Pancreas (tissue), 10 donors: ENCODE results near the gene HIRA. TPM values are rescaled to one million over a fixed set of nuclear protein-coding genes. Genes with fewer than 3 reads are reported as not detected.

Experiments
- ATAC-seq, 4 donors: fragments of 200-7000 bp; cut with Tn5 transposase; one replicate each; pipeline versions ENCODE4 v1.8.0 to v1.9.1; 2020; ENCODE audit warnings: mild to moderate bottlenecking in 4 of 4, moderate library complexity in 4 of 4
- DNase-seq, 6 donors: peaks; one replicate each; pipeline ENCODE4 v3.0.0-alpha.2; 2020
- FAIRE-seq: peaks from 2 replicates; lab custom pipeline; 2012; peaks lifted over from hg19 to GRCh38; lab: Jason Lieb, UNC
- H3K27ac ChIP-seq, 4 donors: fragments of 200-600 bp; sonication (generic); 1 replicate in 3 of 4; 2 replicates in 1 of 4; pipeline versions ENCODE4 v1.5.0 to v1.8.0; 2020
- H3K27me3 ChIP-seq, 4 donors: fragments of 200-600 bp; one replicate each; pipeline ENCODE4 v1.8.0; 2021
- H3K36me3 ChIP-seq, 3 donors: fragments of 200-600 bp; sonication (generic) in 1 of 3; one replicate each; pipeline versions ENCODE4 v1.5.0 to v1.8.0; 2020 to 2021
- H3K4me1 ChIP-seq, 3 donors: fragments of 200-600 bp; one replicate each; pipeline ENCODE4 v1.8.0; 2021
- H3K4me3 ChIP-seq, 4 donors: fragments of 200-600 bp; sonication (generic) in 2 of 4; one replicate each; pipeline versions ENCODE4 v1.5.0 to v1.8.0; 2020 to 2021
- H3K9me3 ChIP-seq, 4 donors: fragments of 200-600 bp; one replicate each; pipeline ENCODE4 v1.8.0; 2021
- WGBS, 2 donors: extraction: QIAGEN DNeasy Blood & Tissue Kit; methylation state at CpG; one replicate each; pipeline ENCODE4 v1.1.7; 2013; 5-methylcytosine and 5-hydroxymethylcytosine counted together
- intact Hi-C, 3 donors: fragments of 100-400 bp; cut with DNase I; formaldehyde crosslinking; loops; one replicate each; pipeline versions ENCODE4 v1.11.1 to v1.14.2; 2022
- polyA plus RNA-seq, 2 donors: library from polyadenylated mRNA; stranded (reverse); fragments of 200-250 nt; gene quantifications; one replicate each; pipeline ENCODE4 v1.2.3, GENCODE V29; 2013
- total RNA-seq, 6 donors: library from RNA; stranded (reverse); fragmentation: NEBNext Ultra II Directional in 4 of 6; extraction: Animal tissue kit (Norgen Biotek cat#: 25700) in 4 of 6; gene quantifications; one replicate each; pipeline versions ENCODE4 v1.2.1 to v1.2.4, GENCODE V29; 2021 to 2023
- TF ChIP-seq, protein P1 (sequence below), 4 donors: fragments of 200-600 bp; sonication (generic) in 3 of 4; IDR thresholded peaks; one replicate each; pipeline versions ENCODE4 v1.5.0 to v1.8.0; 2021; ENCODE audit warnings: antibody characterized with exemption in 4 of 4
- donor health status: healthy with polysubstance abuse.
- donor health status: DM: no; HTN: no; CAD: no; lungs with moderate emphysema.
- donor health status: DM: no; HTN: no; CAD: no.
- donor health status: control.
- donor health status: control.
- donor health status: Bipolar disorder and iron deficiency.
- donor health status: DM: yes; HTN: yes; CAD: no.
- donor health status: DM: no; HTN: no; CAD: no.
- donor health status: DM: no; HTN: no; CAD: no.
- donor health status: DM: yes; HTN: yes; CAD: no.

Gene HIRA
- total and polyA plus RNA-seq, 8 donors = 6.1 to 14.6 (median 9.5) TPM

DNA sequence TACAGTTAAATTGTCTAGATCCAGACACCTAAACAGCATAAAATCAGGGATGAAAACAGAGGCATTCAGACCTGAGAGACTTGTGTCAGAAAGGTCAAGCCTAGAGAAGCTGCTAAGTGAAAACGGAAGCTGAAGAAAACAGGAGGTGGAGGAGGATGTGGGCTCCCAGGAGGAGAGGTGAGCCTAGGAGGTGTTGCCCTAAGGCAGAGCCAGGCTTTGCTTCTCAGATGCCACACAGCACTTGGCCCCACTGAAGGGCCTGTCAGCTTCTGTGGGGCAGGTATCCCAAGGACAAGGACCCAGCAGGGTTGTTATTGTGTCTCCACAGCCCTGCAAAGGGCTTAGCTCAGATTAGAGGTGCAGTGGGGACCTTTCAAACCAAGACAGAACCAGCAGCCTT, 33.0 kb upstream of the HIRA start:
- FAIRE-seq (no peak), ATAC-seq (no peak), DNase-seq (no peak)
- no peak overlapping the region for H3K4me3 ChIP-seq
- H3K27me3 ChIP-seq = no peaks in the 10 kb centered on the region
- no peak overlapping the region for H3K27ac ChIP-seq
- H3K36me3 ChIP-seq = peaks cover 0 to 72% (median 21%) of the 10 kb centered on the region in 3 donors
- TF ChIP-seq, protein P1, sequence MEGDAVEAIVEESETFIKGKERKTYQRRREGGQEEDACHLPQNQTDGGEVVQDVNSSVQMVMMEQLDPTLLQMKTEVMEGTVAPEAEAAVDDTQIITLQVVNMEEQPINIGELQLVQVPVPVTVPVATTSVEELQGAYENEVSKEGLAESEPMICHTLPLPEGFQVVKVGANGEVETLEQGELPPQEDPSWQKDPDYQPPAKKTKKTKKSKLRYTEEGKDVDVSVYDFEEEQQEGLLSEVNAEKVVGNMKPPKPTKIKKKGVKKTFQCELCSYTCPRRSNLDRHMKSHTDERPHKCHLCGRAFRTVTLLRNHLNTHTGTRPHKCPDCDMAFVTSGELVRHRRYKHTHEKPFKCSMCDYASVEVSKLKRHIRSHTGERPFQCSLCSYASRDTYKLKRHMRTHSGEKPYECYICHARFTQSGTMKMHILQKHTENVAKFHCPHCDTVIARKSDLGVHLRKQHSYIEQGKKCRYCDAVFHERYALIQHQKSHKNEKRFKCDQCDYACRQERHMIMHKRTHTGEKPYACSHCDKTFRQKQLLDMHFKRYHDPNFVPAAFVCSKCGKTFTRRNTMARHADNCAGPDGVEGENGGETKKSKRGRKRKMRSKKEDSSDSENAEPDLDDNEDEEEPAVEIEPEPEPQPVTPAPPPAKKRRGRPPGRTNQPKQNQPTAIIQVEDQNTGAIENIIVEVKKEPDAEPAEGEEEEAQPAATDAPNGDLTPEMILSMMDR (IDR thresholded peaks at IDR 0.05) = no peak
- H3K4me1 ChIP-seq = no peaks in the 10 kb centered on the region
- 64 to 71% methylated on average over 1 of the region's 1 CpG for WGBS, 2 donors
- no peaks in the 10 kb centered on the region for H3K9me3 ChIP-seq
- intact Hi-C loops = no loop called here

DNA sequence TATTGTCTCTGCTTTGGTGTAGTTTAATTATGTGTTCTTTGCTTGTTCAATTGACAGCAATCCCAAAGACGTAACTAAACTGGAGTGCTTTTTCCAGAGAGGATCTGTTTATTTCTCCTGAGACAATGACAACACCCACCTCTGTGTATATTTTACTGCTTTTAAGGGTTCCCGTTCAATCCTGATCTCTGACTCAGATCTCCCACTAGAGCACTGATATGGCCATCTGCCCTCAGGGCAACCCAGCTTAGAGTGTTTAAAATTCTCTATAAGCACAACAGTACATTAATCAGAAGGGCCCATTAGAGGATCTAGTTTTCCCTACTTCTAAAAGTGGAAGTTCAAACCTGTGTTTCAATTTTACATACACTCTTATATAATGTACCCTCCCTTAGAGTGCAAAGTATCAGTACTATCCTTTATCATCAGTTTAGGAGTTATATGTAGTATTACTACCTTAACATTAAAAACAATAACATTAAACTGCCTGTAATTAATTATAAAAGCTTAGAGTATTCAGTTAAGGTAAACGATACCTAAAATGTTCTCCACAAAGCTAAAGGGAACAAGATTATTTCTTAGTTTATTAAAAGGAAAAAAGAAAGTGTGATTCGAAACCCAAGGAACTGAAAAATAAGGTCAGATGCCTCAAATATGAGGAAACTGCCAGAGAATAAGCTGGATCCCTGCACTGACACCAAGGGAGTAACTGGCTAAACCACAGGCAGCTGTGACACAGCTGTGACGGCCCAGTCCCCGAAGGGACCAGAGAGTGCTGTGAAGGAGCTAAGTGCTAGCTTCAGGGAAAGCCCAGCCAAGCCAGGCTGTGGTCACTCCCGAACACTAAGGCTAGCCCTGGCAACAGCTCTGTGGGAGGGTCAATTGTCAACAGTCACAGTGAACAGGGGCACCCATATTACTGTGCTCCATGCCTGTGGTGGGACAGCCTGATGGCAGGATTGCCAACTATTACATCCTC, 32.2 kb upstream of the HIRA start:
- Histone ChIP-seq H3K9me3 (no peaks in the 10 kb centered on the region), H3K4me3 (no peak overlapping the region), H3K36me3 (peaks cover 0 to 65% (median 16%) of the 10 kb centered on the region in 3 donors), H3K4me1 (no peaks in the 10 kb centered on the region), H3K27me3 (no peaks in the 10 kb centered on the region), H3K27ac (no peak overlapping the region)
- WGBS, 2 donors = 79 to 81% methylated on average over 7 of the region's 7 CpGs
- intact Hi-C loops = no loop called here
- FAIRE-seq = no peak
- ATAC-seq = peak in 1 of 4 donors; percentile 27
- TF ChIP-seq, protein P1 (IDR thresholded peaks at IDR 0.05) = no peak
- no peak for DNase-seq

DNA sequence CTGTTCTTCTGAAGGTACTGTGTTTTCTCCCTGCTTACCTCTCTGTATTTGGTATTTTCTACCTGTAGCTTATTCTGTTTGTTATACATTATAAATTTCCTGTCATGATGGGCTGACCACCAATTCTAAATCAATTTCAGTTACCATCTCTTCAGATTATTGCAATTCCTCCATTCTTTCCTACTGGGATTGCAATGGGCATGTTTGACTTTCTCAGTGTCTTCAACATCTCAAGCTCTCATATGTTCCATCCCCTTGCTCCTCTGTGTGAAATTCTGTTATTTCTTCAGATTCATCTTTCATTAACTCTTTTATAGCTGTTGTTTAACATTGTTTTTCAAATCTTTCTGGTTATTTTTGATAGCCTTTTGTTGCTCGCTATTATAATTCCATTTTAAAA, 31.5 kb upstream of the HIRA start:
- DNase-seq = no peak
- TF ChIP-seq, protein P1 (IDR thresholded peaks at IDR 0.05) = no peak
- Histone ChIP-seq H3K4me3 (no peak overlapping the region), H3K27ac (no peak overlapping the region), H3K36me3 (peaks cover 0 to 63% (median 14%) of the 10 kb centered on the region in 3 donors), H3K4me1 (no peaks in the 10 kb centered on the region), H3K27me3 (no peaks in the 10 kb centered on the region), H3K9me3 (no peaks in the 10 kb centered on the region)
- FAIRE-seq = no peak
- WGBS, 2 donors = 99 to 100% methylated on average over 1 of the region's 1 CpG
- ATAC-seq = no peak
- intact Hi-C loops = no loop called here

DNA sequence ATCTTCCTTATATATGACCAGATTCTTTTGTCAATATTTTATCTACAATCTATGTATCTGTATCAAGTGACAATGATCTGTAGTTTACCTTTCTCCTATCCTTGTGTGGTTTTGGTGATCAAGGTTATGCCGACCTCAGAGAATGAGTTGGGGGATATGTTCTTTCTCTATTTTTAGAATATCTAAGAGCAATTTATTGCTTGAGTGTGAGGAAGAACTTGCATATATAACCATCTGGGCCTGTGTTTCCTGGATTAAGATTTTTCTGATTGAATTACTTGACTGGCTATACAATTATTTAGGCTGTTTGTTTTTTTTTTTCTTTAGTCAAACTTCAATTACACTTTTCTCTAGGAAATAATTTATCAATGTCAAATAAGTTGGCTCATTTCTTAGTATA, 30.0 kb upstream of the HIRA start:
- Histone ChIP-seq H3K27me3 (no peaks in the 10 kb centered on the region), H3K4me1 (no peaks in the 10 kb centered on the region), H3K4me3 (no peak overlapping the region), H3K9me3 (no peaks in the 10 kb centered on the region), H3K36me3 (peaks cover 0 to 60% (median 6%) of the 10 kb centered on the region in 3 donors), H3K27ac (no peak overlapping the region)
- ATAC-seq = no peak
- no peak for FAIRE-seq
- TF ChIP-seq, protein P1 (IDR thresholded peaks at IDR 0.05) = no peak
- intact Hi-C loops = no loop called here
- 92 to 100% methylated on average over 1 of the region's 1 CpG for whole genome bisulfite sequencing, 2 donors
- DNase-seq = no peak

DNA sequence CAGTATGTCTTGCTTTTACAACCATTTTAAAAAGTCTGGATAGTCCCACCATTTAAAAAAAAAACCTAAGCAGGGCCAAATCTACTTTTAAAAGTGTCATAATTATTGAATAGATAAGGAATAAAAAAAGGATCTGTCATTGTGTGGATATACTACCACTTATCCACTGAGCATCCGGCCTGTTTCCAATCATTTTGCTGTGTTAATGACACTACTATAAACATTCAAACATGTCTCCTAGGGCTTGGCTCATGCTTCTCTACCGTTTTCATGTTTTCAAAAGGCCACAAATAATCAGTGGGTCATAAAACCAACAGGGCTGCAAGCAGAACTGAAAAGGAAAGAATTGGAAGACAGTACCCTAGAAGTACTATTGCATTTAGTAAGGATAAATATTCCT, 28.5 kb upstream of the HIRA start:
- WGBS, 2 donors = 75 to 81% methylated on average over 2 of the region's 2 CpGs
- H3K27me3 ChIP-seq = no peaks in the 10 kb centered on the region
- intact Hi-C loops = no loop called here
- no peak overlapping the region for H3K27ac ChIP-seq
- TF ChIP-seq, protein P1 (IDR thresholded peaks at IDR 0.05) = no peak
- no peaks in the 10 kb centered on the region for H3K4me1 ChIP-seq
- FAIRE-seq = no peak
- no peak for DNase-seq
- no peaks in the 10 kb centered on the region for H3K9me3 ChIP-seq
- no peak for ATAC-seq
- H3K4me3 ChIP-seq = no peak overlapping the region
- peaks cover 0 to 61% (median 18%) of the 10 kb centered on the region in 3 donors for H3K36me3 ChIP-seq
